Esophagus muscularis mucosa (tissue), 3 donors: ENCODE data around the gene DSCAML1.

Experiments
- CTCF ChIP-seq, 3 experiments: fragments of 200-600 bp in 2 of 3; fragments of 450-650 bp in 1 of 3; sonication (generic) in 2 of 3; IDR thresholded peaks; one replicate each; pipeline ENCODE4 v1.5.1; 2017 to 2019; ENCODE audit warnings: antibody characterized with exemption in 3 of 3, mild to moderate bottlenecking in 2 of 3, moderate library complexity in 1 of 3
- POLR2A ChIP-seq: fragments of 450-650 bp; IDR thresholded peaks from one replicate; pipeline ENCODE4 v1.6.1; 2017; ENCODE audit warnings: antibody characterized with exemption, moderate library complexity, mild to moderate bottlenecking, low read depth

DNA sequence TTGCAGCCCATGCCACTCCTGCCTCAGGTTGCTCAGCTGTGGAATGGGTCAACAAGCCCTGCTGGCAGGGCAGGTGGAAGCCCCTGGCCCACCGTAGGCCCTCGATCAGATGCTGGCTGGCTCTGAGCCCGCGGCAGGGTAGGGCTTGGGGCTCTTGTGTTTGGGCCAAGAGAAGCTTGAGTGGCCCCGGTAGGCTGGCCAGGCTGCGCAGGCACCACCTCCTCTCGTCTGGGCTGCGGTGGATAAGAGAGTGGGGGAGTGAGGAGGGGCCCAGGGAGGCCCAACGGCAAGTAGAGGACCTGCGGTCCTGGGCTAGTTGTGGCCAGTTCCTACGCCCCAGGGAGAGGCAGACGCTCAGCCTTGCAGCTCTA is 354.2 kb downstream of the DSCAML1 start:
- no peak for TF ChIP-seq CTCF (IDR thresholded peaks at IDR 0.05)
- TF ChIP-seq POLR2A: no peak
